HuH-7.5 (cell line): Measurements from ENCODE around the gene MAD2L2.

Experiments used
- DNase-seq: peaks from one replicate; pipeline ENCODE4 v3.0.0; 2011; ENCODE audit warnings: low spot score

The MAD2L2 gene

DNA sequence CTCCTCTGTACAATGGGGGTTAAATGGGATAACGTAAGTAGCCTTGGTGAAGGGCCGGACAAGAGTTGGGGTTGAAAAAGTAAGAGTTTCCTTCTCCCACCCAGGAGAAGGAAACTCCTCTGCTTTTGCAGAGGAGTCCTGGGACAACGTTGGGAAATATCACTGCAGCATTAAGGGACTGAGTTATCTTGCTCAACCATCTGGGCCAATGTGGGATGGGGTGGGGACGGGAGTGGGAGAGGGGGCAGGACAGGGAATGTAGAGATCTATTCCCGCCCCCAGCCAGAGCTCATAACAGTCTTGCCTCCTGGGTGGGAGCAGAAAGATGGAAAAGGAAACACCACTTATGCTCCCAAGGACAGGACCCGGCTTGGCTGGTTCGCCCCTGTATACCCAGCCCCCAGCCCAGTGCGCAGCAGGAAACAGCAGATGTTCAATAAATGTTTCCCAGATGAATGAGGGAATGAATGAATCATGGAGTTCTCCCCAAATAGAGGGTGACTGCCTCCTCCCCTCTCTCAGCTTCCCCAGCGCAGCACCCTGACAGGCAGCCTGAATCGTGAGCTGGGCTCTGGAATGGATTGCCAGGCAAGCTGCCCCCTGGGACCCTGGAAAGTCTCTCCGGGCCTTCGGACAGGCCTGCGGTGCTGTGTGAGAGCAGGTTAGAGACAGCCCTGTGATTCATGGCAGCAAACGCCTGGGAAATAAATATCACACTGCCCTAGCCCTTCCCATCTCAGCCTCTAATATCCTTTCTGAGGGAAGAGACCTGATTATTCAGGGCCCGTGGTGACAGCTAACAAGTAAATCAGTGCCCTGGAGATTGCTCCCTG, 51.5 kb downstream of the MAD2L2 start:
- no peak for DNase-seq

DNA sequence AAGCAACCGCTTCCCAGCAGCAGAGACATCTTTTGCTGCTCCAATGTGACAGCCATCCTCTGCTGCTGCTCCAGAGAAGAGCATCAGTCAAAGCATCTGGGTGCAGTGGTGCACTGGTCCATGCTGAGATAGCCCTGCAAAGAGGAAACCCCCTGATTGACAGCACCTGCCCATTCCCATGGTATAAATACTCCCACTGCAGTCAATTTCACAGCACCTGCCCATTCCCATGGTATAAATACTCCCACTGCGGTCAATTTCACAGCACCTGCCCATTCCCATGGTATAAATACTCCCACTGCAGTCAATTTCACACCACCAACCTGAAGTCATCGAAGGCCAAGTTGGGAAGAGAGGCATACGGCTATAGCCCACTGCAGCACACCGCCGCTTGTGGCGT, 52.2 kb downstream of the MAD2L2 start:
- DNase-seq, result no peak

GRCh38 chr1:11626551-11626950, 54.4 kb downstream of the MAD2L2 start:
- DNase-seq, result no peak
